Measurements from ENCODE around the gene PDE5A. TPM values are rescaled to one million over a fixed set of nuclear protein-coding genes. Genes with fewer than 3 reads are reported as not detected.

Gene PDE5A
- total RNA-seq, result 24.2 to 27.4 TPM (median 27.1 TPM) in 3 replicates

DNA sequence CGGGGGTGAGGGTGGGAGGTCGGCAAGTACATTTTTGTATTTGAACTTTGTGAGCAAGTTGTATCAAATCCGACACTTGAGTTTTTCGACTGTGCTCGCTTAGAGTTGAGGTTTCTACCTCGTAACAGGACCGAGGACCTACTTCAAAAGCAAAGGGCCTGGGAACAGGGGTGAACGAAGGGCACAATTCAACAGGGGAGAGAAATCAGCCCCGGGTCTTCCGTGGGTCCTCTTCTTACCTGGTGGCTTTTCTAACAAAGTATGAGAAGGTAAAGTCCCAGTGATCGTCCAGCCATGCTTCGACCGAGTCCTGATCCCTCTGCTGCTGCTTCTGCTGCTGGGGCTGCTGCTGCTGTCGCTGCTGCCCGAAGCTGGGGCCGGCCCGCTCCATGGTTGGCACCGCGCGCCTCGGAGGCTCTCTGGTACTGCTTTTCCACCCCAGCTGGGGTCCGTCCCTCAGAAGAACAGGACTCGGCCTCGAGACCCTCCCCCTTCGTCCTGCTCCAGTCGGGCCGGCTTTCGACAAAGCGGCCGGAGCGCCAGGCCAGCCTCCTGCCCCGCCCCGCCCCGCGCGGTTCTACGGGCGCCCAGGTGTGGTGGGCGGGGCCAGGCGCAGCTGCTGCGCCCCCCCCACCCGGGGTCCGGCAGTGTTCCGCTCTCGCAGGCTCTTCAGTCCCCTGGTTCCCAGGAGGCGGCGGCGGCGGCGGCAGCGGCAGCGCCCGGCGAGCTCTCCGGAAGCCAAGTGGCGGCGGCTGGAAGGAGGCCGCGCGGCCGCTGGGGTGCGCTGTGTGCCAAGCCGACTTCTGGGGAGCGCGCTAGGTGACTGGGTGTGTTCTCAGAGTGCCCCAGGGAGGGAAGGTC is at the start of gene PDE5A:
Gene PDE5A (minus strand): TSS at position 524 of the 861 bp plus-strand sequence. CDS start 133 bp downstream, at position 391.
- TF ChIP-seq, protein P1, sequence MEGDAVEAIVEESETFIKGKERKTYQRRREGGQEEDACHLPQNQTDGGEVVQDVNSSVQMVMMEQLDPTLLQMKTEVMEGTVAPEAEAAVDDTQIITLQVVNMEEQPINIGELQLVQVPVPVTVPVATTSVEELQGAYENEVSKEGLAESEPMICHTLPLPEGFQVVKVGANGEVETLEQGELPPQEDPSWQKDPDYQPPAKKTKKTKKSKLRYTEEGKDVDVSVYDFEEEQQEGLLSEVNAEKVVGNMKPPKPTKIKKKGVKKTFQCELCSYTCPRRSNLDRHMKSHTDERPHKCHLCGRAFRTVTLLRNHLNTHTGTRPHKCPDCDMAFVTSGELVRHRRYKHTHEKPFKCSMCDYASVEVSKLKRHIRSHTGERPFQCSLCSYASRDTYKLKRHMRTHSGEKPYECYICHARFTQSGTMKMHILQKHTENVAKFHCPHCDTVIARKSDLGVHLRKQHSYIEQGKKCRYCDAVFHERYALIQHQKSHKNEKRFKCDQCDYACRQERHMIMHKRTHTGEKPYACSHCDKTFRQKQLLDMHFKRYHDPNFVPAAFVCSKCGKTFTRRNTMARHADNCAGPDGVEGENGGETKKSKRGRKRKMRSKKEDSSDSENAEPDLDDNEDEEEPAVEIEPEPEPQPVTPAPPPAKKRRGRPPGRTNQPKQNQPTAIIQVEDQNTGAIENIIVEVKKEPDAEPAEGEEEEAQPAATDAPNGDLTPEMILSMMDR (IDR thresholded peaks at IDR 0.05; ENCODE audit: unreplicated experiment), result peak; percentile 69
- no peaks in the 10 kb centered on the region for H3K36me3 Mint-ChIP-seq
- peak; percentile 71 to 91 for DNase-seq (ENCODE audit: low spot score in 2 of 2, unreplicated experiment in 2 of 2)
- no peaks in the 10 kb centered on the region for H3K27me3 Mint-ChIP-seq (ENCODE audit: low read depth)
- H3K9me3 Mint-ChIP-seq, result no peaks in the 10 kb centered on the region
- peak within 1 kb of the TSS; percentile 86 for H3K4me3 Mint-ChIP-seq
- H3K4me1 Mint-ChIP-seq, result peaks cover 26% of the 10 kb centered on the region
- H3K27ac Mint-ChIP-seq, result peak within 1 kb of the TSS; percentile 88

DNA sequence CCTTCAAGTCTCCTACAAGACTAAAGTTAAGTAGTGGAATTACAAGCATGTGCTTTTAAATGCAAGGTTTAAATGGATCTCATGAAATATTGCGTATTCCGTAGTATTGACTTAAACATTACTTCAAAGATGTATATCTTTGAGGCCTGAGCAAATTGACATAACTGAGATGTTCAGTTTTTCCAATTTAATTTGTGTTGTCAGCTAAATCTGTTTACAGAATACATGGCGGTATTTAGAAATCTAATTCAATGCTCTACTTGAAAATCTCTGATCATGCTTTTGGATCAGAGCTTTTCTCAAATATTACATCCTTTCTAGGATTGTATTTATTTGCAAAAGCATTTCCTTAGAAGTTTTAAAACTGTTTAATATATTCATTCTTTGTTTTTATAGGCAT is 47.5 kb upstream of the PDE5A start:
- Mint-ChIP-seq H3K27me3 (ENCODE audit: low read depth) (peaks cover 2% of the 10 kb centered on the region), H3K9me3 (no peaks in the 10 kb centered on the region), H3K27ac (no peak overlapping the region), H3K4me3 (no peak overlapping the region), H3K36me3 (no peaks in the 10 kb centered on the region), H3K4me1 (peaks cover 31% of the 10 kb centered on the region)
- DNase-seq (ENCODE audit: low spot score in 2 of 2, unreplicated experiment in 2 of 2), result no peak
- TF ChIP-seq, protein P1 (IDR thresholded peaks at IDR 0.05; ENCODE audit: unreplicated experiment), result no peak

DNA sequence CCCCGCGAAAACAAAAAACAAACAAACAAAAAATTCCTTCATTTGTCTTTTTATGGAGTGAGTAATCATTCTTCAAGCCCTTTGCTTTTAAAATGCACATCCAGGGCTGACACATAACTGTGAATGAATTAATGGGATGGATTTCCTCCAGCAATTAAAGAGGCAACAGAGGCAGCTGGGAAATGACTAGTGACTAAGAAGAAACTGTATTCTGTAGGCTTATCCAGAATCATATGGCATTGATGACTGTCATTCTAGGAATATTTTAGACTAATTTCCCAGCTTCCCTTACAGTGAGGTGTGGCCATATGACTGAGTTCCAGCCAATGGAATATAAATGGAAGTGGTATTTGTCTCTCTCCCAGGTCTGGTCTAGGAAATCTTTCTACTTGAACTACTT is 46.8 kb upstream of the PDE5A start:
- Mint-ChIP-seq H3K27me3 (ENCODE audit: low read depth) (peaks cover 2% of the 10 kb centered on the region), H3K4me3 (no peak overlapping the region), H3K36me3 (no peaks in the 10 kb centered on the region), H3K9me3 (no peaks in the 10 kb centered on the region), H3K4me1 (peaks cover 28% of the 10 kb centered on the region), H3K27ac (no peak overlapping the region)
- TF ChIP-seq, protein P1 (IDR thresholded peaks at IDR 0.05; ENCODE audit: unreplicated experiment), result no peak
- DNase-seq (ENCODE audit: low spot score in 2 of 2, unreplicated experiment in 2 of 2), result no peak

DNA sequence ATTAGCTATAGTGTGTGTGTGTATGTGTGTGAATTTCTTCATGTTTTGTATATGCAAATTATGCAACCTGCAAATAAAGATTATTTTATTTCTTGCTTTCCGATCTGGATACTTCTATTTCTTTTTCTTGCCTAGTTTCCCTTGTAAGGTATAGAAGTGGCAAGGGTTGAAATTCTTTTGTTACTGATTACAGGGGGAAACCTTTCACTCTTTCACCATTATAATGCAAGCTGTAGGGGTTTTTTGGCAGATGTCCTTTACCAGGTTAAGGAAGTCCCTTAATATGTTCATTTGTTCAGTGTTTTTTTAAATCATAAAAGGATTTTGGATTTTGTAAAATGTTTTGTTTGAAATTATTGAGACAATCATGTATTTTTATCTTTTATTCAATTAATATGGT is 44.3 kb upstream of the PDE5A start:
- Mint-ChIP-seq H3K9me3 (no peaks in the 10 kb centered on the region), H3K4me1 (peaks cover 21% of the 10 kb centered on the region), H3K27ac (no peak overlapping the region), H3K27me3 (ENCODE audit: low read depth) (peaks cover 5% of the 10 kb centered on the region), H3K36me3 (no peaks in the 10 kb centered on the region), H3K4me3 (no peak overlapping the region)
- TF ChIP-seq, protein P1 (IDR thresholded peaks at IDR 0.05; ENCODE audit: unreplicated experiment), result no peak
- DNase-seq (ENCODE audit: low spot score in 2 of 2, unreplicated experiment in 2 of 2), result no peak

DNA sequence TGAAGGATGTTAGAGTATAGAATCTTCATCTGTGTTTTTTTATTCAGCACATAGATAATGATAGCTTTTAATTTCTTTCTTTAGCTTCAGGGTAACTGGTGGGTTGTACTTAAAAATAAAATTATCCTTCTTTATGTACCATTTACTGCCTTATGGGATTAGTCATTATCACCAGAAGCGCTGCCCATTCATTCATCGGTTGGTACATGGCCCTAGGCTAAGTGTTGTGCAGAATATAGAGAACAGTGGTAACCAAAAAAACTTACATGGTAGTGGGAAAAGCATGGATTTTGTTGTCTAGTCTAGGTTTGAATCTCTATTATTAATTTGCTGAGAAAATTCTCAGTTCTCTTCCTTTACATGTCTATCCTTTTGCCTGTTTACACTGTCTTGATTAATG is 43.5 kb upstream of the PDE5A start:
- Mint-ChIP-seq H3K4me3 (no peak overlapping the region), H3K27me3 (ENCODE audit: low read depth) (peaks cover 5% of the 10 kb centered on the region), H3K36me3 (no peaks in the 10 kb centered on the region), H3K27ac (no peak overlapping the region), H3K4me1 (peaks cover 21% of the 10 kb centered on the region), H3K9me3 (no peaks in the 10 kb centered on the region)
- TF ChIP-seq, protein P1 (IDR thresholded peaks at IDR 0.05; ENCODE audit: unreplicated experiment), result no peak
- DNase-seq (ENCODE audit: low spot score in 2 of 2, unreplicated experiment in 2 of 2), result no peak
